NCI-H1105 (cell line): Measurements from ENCODE around the gene ATP1B2.
"Not testable (repeated sequence)": the region's sequence is repeated elsewhere in the genome, so short reads cannot be mapped to it uniquely, and the experiment has no call there.

Source experiments
- DNase-seq: peaks from one replicate; lab custom pipeline; 2025; lab: John Stamatoyannopoulos, UW

The ATP1B2 gene

GRCh38 chr17:7634384-7634783, 16.3 kb upstream of the ATP1B2 start:
- DNase-seq: peak; percentile 26

GRCh38 chr17:7636163-7636562, 14.6 kb upstream of the ATP1B2 start:
- DNase-seq: no peak

GRCh38 chr17:7640783-7641182, 9.9 kb upstream of the ATP1B2 start:
- no peak for DNase-seq

- not testable (repeated sequence) for DNase-seq
Observed at GRCh38 chr17:7641635-7642034, 9.1 kb upstream of the ATP1B2 start.

GRCh38 chr17:7644775-7645174, 6.0 kb upstream of the ATP1B2 start:
- no peak for DNase-seq

- DNase-seq: no peak
Observed at GRCh38 chr17:7646457-7646856, 4.3 kb upstream of the ATP1B2 start.

- DNase-seq: no peak
Observed at GRCh38 chr17:7647018-7647417, 3.7 kb upstream of the ATP1B2 start.

GRCh38 chr17:7651097-7651664, 455 bp downstream of the ATP1B2 start:
- no peak for DNase-seq

DNA sequence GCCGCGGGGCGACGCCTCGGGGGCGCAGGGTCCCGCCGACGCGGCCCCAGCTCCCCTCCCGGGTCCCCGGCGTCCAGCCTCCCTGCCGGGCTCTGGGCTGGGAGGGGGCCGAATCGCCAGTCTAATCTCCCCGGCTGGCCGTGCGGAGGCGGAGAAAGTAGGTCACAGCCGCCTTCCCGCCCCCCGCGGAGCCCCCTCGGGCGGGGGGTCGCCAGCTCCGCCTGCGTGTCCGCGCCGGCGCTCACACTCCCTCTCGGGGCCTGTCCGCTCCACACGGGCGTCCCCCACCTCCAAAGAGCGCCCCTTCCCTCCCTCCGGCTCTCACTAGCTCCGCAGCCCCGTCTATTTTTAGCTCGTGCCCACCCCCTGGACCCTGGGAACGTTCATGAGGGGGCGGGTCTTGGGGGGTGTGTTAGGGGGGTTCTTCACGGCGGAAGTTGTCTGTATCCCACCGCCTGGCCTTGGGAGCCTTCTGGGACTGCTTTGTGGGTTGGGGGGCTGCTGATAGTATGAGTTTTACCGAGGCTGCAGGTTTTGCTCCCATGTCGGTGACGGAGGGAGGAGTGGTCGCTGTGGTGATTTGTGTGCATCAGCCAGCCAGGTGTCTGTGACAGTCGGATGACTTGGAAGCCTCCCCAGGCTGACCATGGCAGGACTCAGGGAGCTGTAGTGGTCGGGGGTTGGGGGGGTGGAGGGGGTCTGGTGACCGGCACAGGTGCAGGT, 1.1 kb downstream of the ATP1B2 start:
- DNase-seq: peak; percentile 17

DNA sequence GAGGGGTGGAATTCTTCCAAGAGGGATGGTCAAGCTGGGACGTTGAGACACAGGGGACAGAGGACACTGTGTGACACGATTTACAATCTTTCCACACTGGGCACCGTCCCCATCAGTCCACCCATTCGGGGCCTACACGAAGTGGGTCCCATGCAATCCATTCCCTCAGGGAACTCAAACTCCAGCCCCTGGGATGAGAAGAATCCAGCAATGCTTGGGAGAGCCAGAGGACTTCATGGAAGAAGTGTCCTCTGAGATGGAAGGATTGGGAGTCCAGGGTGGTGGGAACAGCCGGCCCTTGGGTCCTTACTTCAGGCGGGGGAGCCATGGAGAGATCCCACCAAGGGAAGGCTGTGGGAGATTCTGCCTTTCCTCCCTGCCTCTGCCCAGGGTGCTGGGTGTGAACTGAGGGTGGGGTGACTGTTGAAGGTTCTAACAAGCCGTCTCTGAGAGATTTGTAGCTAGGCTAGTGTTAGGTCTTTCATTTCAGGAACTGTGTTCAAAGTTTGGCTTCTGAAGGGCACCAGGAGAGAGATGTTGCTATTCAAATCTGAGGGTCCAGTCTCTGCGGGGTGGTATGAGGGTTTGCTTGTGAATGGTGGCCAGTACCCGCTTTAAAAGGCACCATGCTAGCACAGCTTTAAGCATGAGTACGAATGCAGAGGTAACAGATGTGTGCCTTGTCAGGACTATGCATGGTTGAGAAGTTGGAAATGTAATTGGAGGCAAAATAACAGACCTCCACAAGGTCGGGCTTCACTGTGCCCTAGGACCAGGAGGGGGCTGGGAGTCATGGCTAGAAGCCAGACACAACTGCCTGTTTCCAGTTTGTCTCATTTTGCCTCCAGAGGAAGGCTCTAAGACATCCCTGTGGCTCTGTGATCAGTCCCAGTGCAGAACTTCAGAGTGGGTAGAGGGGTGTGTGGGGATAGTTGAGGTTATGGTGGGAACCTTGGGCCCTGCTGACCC, 1.9 kb downstream of the ATP1B2 start:
- DNase-seq: no peak

GRCh38 chr17:7654832-7655540, 4.3 kb downstream of the ATP1B2 start:
- no peak for DNase-seq

- no peak for DNase-seq
Observed at GRCh38 chr17:7655541-7655840, 4.8 kb downstream of the ATP1B2 start.

DNA sequence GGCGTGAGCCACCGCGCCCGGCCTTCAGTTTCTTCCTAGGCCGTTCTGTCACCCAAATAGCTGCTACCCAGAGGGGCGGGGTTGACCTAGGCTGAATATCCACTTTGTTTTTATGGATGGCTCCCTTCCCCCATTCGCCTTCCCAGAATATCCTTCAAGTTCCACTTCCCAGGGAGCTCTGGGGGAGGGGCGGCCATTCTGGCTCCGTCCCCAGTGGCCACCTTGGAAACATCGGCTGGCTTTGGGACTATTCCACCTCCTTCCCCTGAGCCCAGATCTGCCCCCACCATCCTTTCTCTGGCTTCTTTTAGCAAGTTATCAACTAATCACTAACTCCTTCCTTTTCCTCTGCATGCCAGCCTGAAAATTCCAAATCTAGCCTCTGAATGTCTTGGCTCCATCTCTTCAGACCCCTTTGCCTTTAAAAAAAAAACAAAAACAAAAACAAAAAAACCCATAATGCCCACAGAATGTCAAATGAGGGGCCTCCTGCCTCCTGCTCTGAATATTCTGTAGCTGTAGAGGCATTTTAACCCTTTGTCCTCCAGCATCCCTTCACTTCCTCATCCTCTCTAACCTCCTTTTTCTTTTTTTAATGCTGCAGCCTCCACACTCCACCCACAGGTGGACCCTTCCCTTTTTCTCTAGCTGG, 6.4 kb downstream of the ATP1B2 start:
- DNase-seq: no peak

DNA sequence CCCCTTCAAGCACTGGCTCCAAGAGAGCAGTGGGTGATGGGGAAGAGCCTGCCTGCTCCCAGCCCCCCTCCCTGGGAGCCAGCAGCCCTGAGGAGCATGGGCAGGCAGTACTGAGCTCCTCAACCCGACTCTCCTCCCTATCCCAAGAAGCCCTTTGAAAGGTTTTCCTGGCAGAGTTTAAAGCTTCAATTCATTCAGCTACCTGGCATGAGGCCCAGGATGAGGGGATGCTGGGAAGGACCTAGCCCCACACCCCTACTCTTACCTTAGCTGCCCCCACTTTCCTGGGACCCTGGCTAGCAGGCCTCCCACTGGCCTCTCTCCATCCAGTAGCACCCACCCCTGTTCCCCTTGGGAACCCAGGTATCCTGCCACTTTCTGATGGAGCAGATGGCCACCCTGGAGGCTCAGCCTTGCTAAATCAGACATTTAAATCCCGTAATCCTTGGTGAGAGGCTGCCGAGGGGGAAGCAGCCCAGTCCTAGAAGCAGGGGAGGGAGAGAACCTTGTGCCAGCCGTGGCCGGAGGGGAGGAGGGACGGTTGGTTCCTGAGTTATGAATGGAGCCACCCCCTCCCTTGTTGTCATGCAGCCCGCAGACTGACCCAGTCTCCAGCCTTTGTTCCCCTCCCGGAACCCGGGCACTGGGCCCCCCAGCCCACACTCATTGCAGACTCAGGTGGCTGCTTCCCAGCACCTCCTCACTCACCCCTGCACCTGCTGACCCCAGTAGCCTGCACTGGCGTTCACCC, 17.1 kb downstream of the ATP1B2 start:
- DNase-seq: no peak

DNA sequence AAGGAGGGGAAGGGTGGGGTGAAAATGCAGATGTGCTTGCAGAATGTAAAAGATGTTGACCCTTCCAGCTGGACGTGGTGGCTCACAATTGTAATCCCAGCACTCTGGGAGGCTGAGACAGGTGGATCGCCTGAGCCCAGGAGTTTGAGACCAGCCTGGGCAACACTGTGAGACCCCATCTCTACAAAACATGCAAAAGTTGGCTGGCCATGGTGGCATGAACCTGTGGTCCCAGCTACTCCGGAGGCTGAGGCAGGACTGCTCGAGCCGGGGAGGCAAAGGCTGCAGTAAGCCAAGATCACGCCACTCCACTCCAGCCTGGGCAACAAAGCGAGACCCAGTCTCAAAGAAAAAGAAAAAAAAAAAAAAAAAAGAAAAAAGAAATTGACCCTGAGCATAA, 17.8 kb downstream of the ATP1B2 start:
- DNase-seq: no peak

DNA sequence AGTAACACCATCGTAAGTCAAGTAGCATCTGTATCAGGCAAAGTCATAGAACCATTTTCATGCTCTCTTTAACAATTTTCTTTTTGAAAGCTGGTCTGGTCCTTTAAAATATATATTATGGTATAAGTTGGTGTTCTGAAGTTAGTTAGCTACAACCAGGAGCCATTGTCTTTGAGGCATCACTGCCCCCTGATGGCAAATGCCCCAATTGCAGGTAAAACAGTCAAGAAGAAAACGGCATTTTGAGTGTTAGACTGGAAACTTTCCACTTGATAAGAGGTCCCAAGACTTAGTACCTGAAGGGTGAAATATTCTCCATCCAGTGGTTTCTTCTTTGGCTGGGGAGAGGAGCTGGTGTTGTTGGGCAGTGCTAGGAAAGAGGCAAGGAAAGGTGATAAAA, 22.5 kb downstream of the ATP1B2 start:
- no peak for DNase-seq

DNA sequence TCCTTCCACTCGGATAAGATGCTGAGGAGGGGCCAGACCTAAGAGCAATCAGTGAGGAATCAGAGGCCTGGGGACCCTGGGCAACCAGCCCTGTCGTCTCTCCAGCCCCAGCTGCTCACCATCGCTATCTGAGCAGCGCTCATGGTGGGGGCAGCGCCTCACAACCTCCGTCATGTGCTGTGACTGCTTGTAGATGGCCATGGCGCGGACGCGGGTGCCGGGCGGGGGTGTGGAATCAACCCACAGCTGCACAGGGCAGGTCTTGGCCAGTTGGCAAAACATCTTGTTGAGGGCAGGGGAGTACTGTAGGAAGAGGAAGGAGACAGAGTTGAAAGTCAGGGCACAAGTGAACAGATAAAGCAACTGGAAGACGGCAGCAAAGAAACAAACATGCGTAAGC, 24.2 kb downstream of the ATP1B2 start:
- no peak for DNase-seq

DNA sequence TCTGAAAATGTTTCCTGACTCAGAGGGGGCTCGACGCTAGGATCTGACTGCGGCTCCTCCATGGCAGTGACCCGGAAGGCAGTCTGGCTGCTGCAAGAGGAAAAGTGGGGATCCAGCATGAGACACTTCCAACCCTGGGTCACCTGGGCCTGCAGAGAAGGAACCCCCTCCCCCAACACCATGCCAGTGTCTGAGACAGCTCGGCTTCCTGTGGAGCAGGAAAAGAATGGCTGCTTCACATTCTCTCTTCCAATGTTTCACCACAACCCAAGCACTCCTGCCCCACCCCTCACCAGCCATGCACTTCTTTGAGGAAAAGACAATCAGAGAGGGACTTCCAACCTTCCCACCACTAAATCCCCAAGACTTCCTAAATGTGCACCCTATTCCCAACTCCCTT, 25.8 kb downstream of the ATP1B2 start:
- no peak for DNase-seq

GRCh38 chr17:7677388-7678067, 26.8 kb downstream of the ATP1B2 start:
- DNase-seq: no peak

DNA sequence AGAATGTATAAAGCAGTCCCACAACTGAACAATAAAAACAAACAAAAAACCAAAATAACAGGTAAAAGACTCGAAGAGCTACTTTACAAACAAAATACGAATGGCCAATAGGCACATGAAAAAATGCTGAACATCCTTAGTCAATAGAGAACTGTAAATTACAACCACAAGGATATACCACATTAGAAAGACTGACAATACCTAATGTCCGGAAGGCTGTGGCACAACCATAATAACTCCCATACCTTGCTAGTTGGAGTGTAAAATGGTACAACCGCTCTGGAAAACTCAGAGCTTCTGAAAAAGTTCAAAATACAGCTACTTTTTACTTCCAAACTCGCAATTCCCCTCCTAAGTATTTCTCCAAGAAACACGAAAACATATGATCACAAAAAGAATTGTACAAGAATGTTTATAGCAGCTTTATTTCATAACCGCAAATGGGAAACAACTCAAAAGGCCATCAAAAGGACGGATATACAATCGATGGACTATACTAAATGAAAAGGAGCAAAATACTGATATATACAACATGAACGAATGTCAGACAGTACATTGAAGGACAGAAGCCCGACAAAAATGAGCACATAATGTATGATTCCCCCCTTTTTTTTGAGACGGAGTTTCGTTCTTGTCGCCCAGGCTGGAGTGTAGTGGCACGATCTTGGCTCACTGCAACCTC, 34.3 kb downstream of the ATP1B2 start:
- no peak for DNase-seq
